Measurements from ENCODE around the gene SPX.

- TF ChIP-seq POLR2A (IDR thresholded peaks at IDR 0.05), result no peak
- TF ChIP-seq CTCF (IDR thresholded peaks at IDR 0.05), result no peak
Observed at GRCh38 chr12:21577516-21577915, 51.4 kb downstream of the SPX start.

Data from Peyer's patch (tissue), 4 donors.